Skeletal muscle cell (primary cell): ENCODE data around the gene FITM2.

ENCODE experiments used
- DNase-seq: peaks from one replicate; pipeline ENCODE4 v3.0.0-alpha.2; 2010; ENCODE audit warnings: low read depth
- H3K4me3 ChIP-seq: 2 replicates; pipeline ENCODE4 v1.5.1; 2011; ENCODE audit warnings: low read depth, mild to moderate bottlenecking, control low read depth, low read length, moderate library complexity

FITM2 gene

GRCh38 chr20:44288252-44288651 lies 22.8 kb downstream of the FITM2 start:
- no peak for DNase-seq
- H3K4me3 ChIP-seq: no peak overlapping the region

- peak; percentile 10 for DNase-seq
- no peak overlapping the region for H3K4me3 ChIP-seq
Observed at GRCh38 chr20:44287272-44288097, 23.5 kb downstream of the FITM2 start.

- H3K4me3 ChIP-seq: no peak overlapping the region
- DNase-seq: no peak
Observed at GRCh38 chr20:44284032-44284431, 27.0 kb downstream of the FITM2 start.

- H3K4me3 ChIP-seq: no peak overlapping the region
- no peak for DNase-seq
Observed at GRCh38 chr20:44282192-44282591, 28.8 kb downstream of the FITM2 start.

GRCh38 chr20:44280387-44280786 lies 30.6 kb downstream of the FITM2 start:
- no peak for DNase-seq
- H3K4me3 ChIP-seq: no peak overlapping the region

- H3K4me3 ChIP-seq: no peak overlapping the region
- DNase-seq: peak; percentile 43
Observed at GRCh38 chr20:44279228-44279627, 31.8 kb downstream of the FITM2 start.

GRCh38 chr20:44274303-44275017 lies 36.5 kb downstream of the FITM2 start:
- H3K4me3 ChIP-seq: no peak overlapping the region

GRCh38 chr20:44273231-44274215 lies 37.5 kb downstream of the FITM2 start:
- no peak overlapping the region for H3K4me3 ChIP-seq
- no peak for DNase-seq

More at GRCh38 chr20:44274303-44275017, 36.5 kb downstream of the FITM2 start:
- no peak for DNase-seq

- no peak for DNase-seq
- H3K4me3 ChIP-seq: no peak overlapping the region
Observed at GRCh38 chr20:44271915-44272663, 38.9 kb downstream of the FITM2 start.

- H3K4me3 ChIP-seq: no peak overlapping the region
- DNase-seq: no peak
Observed at GRCh38 chr20:44268802-44269201, 42.2 kb downstream of the FITM2 start.

- DNase-seq: no peak
Observed at GRCh38 chr20:44264287-44264686, 46.7 kb downstream of the FITM2 start.

GRCh38 chr20:44258226-44258890 lies 52.6 kb downstream of the FITM2 start:
- no peak for DNase-seq
- H3K4me3 ChIP-seq: no peak overlapping the region

More at GRCh38 chr20:44264287-44264686, 46.7 kb downstream of the FITM2 start:
- no peak overlapping the region for H3K4me3 ChIP-seq

GRCh38 chr20:44256961-44257360 lies 54.0 kb downstream of the FITM2 start:
- no peak overlapping the region for H3K4me3 ChIP-seq
- no peak for DNase-seq

GRCh38 chr20:44255942-44256341 lies 55.1 kb downstream of the FITM2 start:
- no peak for DNase-seq

GRCh38 chr20:44254073-44254472 lies 56.9 kb downstream of the FITM2 start:
- no peak overlapping the region for H3K4me3 ChIP-seq
- DNase-seq: no peak

More at GRCh38 chr20:44255942-44256341, 55.1 kb downstream of the FITM2 start:
- H3K4me3 ChIP-seq: no peak overlapping the region

GRCh38 chr20:44253528-44253927 lies 57.5 kb downstream of the FITM2 start:
- DNase-seq: no peak
- H3K4me3 ChIP-seq: no peak overlapping the region
